CD4-positive, alpha-beta T cell treated with Interleukin-17A for 4 hours (primary cell): ENCODE data around the gene TBC1D3I.
"Not testable (repeated sequence)": the region's sequence is repeated elsewhere in the genome, so short reads cannot be mapped to it uniquely, and the experiment has no call there.

ENCODE experiments used
- DNase-seq: peaks from one replicate; pipeline ENCODE4 v3.0.0-alpha.2; 2020; ENCODE audit warnings: mixed read lengths

TBC1D3I gene

DNA sequence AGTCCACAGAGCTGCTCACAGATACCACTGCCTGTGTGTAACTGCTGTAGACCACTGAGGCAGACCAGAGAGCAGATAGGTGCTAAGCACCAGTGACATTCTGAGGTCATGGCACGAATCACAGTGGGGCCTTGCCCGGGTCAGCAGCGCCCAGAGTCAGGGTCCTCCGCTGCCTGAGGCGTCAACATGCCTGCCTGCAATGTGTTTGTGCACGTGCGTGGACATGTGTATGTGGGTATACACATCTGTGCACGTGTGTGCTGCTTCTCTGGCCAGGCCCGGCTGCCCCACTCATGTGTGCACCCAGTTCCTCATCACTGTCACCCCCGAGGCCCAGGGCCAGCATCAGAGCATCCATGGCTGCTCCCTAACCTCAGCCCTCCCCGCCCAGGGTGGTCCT lies at the start of gene TBC1D3I:
TBC1D3I (minus strand) TSS at position 101 of the 400 bp plus-strand sequence. CDS start 1,585 bp downstream, outside the sequence.
- not testable (repeated sequence) for DNase-seq

GRCh38 chr17:36295161-36295560 lies 30.8 kb upstream of the TBC1D3I start:
- DNase-seq, result not testable (repeated sequence)

- DNase-seq, result not testable (repeated sequence)
These were observed 25.7 kb upstream of the TBC1D3I start for GRCh38 chr17:36289965-36290612.

GRCh38 chr17:36284219-36284618 lies 19.8 kb upstream of the TBC1D3I start:
- not testable (repeated sequence) for DNase-seq

DNA sequence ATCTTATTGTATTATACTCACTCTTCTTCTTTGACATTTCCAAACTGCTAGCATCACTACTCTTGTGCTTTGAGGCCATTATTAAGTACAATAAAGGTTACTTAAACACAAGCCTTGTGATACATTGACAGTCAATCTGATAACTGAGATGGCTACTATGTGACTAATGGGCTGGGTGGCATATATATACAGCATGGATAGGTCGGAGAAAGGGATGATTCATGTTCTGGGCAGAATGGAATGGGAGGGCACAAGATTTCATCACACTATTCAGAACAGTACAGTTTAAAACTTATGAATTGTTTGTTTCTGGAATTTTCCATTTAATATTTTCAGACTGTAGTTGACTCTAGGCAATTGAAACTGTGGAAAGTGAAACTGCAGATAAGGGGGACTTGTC lies 18.9 kb upstream of the TBC1D3I start:
- DNase-seq, result not testable (repeated sequence)

DNA sequence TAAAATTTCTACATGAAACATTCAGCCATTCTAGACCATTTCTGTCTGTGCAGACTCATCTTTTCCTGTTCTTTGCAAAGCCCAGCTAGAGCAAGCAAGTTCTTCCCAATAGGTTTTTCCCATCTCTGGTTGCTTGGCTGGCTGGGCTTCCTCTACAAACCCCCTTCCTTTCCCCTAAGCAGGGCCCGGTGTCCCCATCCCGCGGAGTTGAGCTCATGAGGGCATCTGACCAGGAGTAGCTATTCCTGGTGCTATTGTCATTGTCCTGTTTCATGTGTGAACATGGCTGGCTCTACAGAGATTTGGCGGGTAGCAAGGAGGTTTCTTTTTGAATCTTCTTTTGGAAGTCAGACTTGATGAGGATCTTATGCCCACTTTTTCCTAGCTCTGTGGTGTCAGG lies 22.3 kb downstream of the TBC1D3I start:
- not testable (repeated sequence) for DNase-seq

GRCh38 chr17:36229644-36230043 lies 34.7 kb downstream of the TBC1D3I start:
- not testable (repeated sequence) for DNase-seq

- not testable (repeated sequence) for DNase-seq
These were observed 41.4 kb downstream of the TBC1D3I start for GRCh38 chr17:36222967-36223366.

GRCh38 chr17:36221581-36222100 lies 42.7 kb downstream of the TBC1D3I start:
- DNase-seq, result not testable (repeated sequence)

DNA sequence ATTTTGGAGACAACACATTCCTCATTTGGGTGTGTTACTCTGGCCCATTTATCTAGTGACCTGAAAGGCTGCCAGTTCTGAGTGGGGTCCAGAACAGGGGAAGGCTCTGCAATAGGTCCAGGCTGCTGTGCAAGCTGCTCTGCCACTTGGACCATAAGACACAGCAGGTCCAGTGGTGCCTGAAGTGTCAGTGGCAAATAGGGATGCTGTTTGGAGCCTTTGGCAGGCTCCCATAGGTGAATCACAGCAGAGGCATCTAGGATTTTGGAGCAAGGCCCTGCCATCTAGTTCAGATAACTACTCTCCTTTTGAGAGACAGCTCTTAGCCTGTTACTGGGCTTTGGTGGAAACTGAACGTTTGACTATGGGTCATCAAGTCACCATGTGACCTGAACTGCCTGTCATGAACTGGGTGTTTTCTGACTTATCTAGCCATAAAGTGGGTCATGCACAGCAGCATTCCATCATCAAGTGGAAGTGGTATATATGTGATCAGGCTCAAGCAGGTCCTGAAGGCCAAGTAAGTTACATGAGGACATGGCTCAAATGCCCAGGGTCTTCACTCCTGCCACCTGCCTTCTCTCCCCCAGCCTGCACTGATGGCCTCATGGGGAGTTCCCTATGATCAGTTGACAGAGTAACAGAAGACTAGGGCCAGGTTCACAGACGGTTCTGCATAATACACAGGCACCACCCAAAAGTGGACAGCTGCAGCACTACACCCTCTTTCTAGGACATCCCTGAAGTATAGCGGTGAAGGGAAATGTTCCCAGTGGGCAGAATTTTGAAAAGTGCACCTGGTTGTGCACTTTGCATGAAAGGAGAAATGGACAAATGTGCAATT lies 43.4 kb downstream of the TBC1D3I start:
- DNase-seq, result not testable (repeated sequence)

- DNase-seq, result not testable (repeated sequence)
These were observed 44.8 kb downstream of the TBC1D3I start for GRCh38 chr17:36219556-36219955.

DNA sequence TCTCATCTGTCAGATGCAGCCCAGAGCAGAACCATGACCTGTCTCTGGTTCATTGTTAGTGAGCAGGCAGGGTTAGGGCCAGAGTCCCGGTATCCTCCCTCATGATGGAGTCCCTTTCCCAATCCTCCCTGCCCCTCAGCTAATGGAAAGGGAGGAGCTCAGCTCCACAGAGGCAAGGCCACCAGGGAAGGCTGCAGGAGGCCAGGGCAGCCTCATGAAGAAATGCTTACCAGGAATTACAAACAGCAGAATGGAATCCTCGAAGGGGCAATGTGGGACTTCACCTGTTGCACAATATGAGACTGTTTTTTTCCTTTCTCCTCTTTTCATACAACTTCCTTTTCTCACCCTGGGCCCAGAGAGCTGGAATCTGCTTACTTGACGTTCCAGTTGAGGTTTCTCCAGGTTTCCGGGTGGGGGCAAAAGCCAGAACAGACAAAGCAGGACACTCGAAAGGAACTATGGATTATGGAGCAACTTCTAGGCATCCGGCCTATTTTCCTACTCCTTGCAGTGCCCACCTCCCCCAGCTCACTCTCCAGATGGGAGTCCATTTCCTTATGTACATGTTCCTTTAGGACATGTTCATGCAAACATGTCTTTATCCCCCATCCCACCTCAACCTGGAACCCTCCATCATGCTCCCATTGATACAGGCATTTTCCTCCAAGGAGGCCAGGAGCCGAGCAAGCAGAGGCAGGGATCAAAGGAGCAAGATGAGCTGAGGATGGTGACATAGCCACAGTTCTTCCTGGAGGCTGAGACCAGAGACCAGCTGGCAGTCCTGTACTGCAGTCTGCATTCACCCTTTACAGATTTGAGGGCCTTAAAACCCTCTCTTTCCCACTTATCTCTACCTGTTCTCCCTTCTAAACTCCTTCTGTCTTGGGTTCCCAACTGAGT lies 48.7 kb downstream of the TBC1D3I start:
- DNase-seq, result not testable (repeated sequence)

GRCh38 chr17:36214918-36215317 lies 49.5 kb downstream of the TBC1D3I start:
- DNase-seq, result no peak

GRCh38 chr17:36213695-36214094 lies 50.7 kb downstream of the TBC1D3I start:
- no peak for DNase-seq

GRCh38 chr17:36212966-36213365 lies 51.4 kb downstream of the TBC1D3I start:
- DNase-seq, result no peak

DNA sequence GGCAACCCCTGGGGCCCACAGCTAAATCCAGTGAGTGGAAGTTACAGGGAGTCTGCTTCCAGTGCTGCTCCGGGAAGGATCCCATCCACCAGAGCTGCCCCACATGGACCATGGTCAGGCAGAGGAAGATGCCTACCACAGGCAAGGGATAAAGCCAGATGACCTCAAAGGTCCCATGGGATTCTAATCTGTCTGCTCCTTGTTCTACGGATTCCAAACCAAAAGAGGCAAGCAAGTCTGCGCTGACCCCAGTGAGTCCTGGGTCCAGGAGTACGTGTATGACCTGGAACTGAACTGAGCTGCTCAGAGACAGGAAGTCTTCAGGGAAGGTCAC lies 52.1 kb downstream of the TBC1D3I start:
- no peak for DNase-seq

GRCh38 chr17:36211484-36212271 lies 52.7 kb downstream of the TBC1D3I start:
- not testable (repeated sequence) for DNase-seq

- DNase-seq, result not testable (repeated sequence)
These were observed 53.7 kb downstream of the TBC1D3I start, which contains the start of gene CCL4L2 for GRCh38 chr17:36210439-36211211. TSS of gene CCL4L2 (plus strand) at chr17:36211063.

DNA sequence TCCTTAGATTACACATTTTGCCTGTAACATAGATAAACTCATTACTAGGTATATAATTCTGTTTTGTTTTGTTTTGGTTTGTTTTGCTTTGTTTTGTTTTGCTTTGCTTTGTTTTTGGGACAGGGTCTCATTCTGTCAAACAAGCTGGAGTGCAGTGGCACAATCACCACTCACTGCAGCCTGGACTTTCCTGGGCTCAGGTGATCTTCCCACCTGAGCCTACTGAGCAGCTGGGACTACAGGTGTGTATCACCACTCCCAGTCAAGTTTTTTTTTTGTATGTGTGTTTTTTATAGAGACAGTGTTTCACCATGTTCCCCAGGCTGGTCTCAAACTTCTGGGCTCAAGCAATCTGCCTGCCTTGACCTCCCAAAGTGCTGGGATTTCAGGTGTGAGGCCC lies 54.8 kb downstream of the TBC1D3I start:
- no peak for DNase-seq

DNA sequence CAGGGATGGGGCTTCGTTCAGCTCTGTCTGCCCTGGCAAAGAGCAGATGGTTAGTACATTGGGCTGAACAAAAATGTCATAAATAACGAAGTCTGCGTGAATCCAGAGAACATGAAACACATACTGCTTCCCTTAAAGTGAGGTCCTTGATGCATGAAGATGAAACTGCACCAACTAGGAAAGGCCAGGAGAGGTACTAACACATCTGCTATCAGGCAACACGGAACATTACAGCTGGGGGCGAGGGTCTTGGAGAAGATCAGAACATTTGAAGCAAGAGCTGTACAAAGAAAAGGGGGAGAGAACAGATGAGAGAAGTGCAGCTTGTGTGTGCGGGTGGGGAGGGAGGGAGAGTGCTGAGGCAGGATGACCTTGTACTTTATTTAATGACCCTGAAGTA lies 57.0 kb downstream of the TBC1D3I start:
- not testable (repeated sequence) for DNase-seq

- DNase-seq, result not testable (repeated sequence)
These were observed 57.9 kb downstream of the TBC1D3I start for GRCh38 chr17:36206486-36206821.
